ENCODE measurements around the gene MED10.

MED10 gene

DNA sequence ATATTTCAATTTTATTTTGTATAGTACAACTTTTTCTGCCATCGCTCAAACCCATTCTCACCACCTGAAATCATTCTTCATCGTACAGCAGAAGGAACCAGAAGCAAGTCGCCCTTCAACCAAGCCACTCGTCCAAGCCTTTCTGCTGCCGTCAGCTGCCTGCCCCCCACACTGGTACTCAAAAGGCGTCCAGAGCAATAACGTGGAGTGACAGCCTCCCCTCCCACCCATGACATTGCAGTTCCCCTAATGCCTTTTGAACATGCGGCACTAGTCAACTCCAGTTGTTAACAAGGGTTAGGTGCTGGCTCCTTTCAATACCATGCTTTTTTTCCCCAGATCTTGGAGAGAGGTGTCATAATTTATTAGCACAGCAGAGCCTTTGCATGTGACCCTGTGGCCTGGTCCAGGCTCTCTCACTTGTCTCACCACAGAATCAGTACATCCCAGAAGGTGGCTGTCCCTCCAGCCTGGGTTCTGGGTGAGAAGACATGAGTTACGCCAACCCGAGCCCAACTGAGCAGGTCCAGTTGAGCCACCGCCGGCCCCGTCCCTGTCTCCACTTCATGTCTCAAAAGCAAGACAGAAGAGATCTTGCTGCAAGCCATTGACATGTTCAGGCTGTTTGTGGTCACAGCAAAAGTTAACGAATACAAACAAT is 20.4 kb upstream of the MED10 start:
- no peak for DNase-seq

DNA sequence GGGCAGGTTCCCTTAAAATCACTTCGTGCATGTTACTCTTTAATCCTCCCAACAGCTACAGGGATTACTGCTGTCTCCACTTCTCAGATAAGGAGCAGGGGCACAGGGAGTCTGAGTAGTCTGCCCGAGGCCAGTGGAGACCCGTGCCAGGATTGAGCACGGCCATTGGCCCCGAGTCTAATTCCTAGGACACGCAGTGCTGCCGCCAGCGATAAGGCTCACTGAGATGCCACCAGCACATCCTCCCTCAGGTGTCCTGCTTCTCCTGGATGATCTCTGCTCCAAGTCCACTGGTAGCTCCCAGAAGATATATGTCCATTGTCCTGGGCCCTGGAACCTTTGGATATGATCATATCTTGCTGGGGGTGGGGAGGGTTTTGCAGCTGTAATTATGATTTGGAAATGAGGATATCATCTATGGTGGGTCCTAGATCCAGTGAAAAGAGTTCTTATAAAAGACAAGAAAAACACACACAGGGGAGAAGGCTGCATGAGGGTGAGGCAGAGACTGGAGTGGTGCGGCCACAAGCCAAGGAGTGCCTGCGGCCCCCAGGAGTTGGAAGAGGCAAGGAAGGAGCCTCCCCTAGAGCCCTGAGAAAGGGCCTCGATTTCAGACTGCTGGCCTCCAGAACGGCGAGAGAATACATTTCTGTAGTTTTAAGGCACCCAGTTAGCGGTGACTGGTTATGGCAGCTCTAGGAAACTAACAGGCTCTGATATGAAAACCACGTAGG is 19.4 kb upstream of the MED10 start:
- DNase-seq = no peak

DNA sequence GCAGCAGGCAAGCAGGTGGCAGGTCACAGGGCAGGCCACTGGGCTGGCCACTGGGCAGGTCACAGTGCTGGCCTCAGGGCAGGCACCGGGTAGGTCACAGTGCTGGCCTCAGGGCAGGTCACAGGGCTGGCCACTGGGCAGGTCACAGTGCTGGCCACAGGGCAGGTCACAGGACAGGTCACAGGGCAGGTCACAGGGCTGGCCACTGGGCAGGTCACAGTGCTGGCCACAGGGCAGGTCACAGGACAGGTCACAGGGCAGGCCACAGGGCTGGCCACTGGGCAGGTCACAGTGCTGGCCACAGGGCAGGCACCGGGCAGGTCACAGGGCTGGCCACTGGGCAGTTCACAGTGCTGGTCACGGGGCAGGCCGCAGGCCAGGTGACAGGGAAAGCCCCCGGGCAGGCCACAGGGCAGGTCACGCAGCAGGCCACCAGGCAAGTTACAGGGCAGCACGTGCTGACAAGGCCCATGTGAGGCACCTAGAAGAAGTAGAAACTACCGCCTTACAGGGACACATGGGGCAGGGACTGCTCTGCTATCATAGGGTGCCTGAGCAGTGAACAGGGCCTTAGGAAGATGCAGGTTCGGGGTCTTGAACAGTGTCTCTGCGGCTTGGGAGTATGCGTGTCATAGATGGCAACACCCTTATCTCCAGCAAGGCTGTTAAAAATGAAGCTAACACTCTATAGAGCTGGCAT is 18.6 kb upstream of the MED10 start:
- no peak for DNase-seq

DNA sequence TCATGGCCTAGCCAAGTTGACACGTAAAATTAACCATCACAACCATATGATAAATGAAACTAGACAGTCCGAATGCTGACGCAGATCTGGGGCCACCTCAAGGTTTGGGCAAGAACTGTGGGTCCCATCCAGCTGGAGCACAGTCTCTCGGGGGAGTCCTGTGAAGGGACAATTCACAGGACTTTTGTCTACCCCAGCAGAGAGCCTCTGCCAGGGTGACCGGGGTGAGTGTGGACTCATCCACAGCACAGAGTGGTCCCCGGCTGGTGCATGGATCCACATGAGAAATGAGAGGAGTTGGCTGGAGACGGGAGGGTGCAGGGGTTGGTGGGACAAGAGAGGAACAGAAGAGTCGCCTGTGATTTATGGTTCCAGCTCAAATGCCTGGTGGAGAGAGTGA is 17.7 kb upstream of the MED10 start:
- no peak for DNase-seq

DNA sequence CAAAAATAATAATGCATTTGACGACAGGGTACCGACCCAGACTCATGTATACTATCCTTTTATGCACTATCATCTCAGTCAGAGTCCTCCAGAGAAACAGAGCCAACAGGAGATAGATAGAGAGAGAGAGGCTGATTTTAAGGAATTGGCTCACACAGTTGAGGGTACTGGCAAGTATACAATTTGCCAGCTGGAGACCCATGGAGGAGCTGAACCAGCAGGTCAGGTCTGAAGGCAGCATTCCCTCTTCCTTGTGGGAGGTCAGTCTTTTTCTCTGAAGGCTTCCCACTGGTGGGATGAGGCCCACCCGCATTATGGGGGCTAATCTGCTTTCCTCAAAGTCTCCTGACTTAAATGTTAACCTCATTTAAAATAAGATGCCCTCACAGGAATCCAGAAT is 17.3 kb upstream of the MED10 start:
- no peak for DNase-seq

DNA sequence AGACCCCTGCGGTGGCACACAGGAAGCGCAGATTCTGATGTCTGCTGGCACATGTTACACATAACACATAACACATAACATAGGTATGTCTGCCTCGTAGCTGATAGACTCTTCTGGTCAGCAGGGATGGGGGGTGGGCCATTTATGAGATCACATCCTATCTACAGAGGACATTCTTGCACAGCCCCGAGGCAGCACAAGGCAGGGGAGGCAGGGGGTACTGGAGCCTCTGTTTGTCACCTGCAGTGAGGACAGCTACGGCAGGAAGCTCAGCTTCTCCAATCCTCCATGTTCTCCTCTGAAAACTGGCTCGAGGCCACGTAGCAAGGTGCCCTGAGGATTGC is 16.7 kb upstream of the MED10 start:
- no peak for DNase-seq

DNA sequence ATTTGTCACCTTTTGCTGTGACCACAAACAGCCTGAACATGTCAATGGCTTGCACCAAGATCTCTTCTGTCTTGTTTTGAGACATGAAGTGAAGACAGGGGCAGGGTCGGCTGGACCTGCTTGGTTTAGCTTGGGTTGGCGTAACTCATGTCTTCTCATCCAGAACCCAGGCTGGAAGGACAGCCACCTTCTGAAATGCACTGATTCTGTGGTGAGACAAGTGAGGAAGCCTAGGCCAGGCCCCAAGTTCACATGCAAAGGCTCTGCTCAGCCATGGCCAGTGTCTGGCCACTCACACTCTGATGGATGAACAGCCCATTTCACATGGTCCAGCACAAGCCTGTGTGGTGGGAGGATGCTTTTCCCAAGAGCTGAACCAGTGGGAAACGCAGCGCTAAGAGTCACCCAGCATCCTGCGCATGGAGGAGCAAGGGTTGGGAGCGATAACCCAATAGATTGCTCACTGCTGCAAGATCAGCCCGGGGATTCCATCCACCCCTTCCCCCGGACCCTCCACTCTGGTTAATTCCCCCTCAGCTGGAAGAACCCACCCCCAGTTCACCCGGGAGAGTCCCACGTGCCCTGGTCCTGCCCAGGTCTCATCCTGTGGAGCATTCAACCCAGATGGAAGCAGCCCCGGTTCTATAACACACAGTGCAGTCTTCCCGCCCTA is 16.2 kb upstream of the MED10 start:
- DNase-seq = no peak

DNA sequence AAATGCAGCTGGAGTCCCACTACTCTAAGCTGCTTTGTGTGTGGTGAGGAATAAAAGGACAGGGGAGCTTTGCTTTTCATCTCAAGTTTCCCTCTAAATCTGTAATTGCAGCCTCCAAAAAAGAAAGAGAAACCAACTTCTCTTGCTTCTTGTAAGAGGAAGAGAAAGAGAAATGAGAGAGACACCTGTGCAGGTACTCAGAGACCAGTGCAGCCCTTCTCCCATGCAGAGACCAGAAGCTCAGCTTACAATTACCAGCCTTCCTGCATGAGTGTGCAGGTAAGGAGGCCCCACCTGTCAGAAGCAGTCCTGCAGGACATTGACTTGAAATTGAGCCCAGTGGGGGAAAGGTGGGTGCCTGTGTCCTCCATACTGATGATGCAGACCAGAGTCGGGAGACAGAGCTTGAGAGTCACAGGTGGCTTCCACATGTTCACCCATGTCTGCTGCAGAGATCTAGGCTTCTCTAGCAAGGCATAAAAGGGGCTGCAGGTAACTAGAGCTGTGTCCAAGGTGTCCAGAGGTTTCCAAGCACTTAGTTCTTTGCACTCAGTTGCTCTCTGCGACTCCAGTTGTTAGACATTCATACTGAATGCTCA is 15.3 kb upstream of the MED10 start:
- no peak for DNase-seq

DNA sequence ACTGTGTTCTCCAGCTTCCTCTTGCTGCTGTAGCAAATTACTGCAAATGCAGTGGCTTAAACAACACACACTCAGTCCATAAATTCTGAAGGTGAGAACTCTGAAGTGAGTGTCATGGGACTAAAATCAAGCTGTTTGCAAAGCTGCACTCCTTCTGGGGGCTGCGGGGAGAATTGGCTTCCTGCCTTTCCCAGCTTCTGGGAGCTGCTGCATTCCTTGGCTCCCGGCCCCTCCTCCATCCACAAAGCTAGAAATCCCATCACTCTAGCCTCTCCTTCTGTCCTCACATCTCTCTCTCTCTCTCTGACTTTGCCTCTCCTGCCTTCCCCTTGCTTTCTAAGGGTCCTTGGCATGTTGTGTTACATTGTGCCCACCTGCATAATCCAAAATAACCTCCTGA is 14.2 kb upstream of the MED10 start:
- no peak for DNase-seq

DNA sequence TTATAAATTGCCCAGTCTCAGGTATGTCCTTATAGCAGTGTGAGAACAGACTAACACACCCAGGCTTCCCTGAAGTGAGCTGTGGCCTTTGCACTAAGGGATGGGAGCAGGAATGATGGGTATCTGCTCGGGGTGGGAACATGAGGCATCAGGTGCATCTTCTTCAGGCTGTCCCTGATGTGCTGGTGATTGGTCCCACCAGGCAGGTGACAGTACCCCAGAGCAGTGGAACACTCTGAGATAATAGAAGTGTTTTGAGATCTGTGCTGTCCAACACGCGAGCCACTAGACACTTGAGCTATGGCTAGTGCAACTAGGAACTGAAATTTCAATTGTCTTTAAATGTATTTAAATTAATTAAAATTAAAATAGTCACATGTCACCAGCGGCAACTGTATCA is 12.8 kb upstream of the MED10 start:
- no peak for DNase-seq

DNA sequence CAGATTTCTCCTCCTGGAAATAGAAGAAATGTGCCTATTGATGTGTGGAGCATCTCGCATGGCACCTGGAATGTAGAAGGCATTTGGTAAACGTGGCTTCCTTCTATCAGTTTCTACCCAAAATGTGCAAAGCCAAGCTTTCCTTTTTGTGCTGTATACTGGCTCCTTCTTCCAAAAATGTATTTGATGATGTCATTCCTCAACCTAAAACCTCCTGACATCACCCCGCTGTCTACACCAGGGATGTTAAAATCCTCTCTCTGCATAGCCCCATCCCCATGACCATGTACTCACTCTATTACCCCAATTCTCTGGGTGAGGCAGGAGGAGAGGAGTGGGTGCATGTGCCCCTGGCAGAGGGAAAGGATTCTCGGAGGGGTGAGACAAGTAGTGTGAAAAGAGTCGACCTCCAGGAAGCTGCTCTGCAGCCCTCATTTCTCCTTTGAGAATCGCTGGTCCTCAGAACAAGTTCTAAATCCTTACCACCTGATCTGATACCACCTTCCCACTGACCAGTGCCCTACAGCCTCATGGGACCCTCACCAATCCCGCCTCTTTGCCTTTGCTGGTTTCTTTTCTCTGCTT is 11.7 kb upstream of the MED10 start:
- no peak for DNase-seq

DNA sequence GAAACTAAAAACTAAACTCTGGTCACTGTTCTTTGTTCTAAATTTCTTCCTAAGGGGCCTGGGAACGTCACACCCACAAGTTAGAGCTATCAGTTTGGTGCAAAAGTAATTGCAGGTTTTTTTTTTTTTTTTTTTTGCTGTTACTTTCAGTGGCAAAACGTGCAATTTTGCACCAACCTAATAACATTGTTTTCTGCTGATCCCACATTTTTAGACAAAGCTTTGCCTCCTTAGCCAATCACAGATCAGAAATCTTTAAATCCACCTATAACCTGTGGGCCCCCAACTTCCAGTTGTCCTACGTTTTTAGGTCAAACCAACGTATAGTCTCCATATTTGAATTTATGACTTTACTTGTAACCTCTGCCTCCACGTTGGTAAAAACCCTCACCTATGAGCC is 11.1 kb upstream of the MED10 start:
- no peak for DNase-seq

DNA sequence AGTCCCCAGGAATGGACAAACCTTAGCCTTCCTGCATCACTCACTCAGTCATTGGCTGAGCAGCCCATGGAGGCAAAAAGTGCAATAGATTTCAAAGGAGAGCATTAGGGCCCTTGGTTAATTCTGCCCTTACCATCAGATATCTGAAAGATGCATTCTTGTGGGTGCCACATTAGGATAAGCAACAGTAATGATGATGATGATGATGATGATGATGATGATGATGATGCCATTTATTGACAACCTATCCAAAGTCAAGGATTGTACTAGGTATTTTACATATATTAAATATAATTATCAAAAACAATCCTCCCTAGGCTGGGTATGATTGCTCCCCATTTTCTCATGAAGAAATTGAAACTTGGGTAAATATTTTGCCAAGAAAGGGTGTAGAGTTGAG is 9.6 kb upstream of the MED10 start:
- DNase-seq = no peak

DNA sequence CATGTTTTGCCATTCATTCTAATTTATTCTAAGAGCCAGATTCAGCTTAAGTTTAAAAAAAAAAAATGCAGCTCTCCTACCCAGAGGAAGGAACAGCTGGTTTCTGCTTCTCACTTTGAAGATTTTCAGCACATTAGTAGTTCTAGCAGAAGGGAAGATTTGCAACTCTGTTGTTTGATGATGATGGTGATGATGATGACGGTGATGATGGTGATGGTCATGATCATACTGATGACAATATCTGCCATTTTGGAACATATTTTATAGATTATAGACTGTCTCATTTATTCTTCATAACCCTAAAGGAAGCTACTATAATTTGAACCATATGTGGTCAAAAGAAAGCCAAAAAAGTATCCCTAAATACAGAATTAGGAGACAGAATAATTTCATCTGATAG is 7.9 kb upstream of the MED10 start:
- no peak for DNase-seq

DNA sequence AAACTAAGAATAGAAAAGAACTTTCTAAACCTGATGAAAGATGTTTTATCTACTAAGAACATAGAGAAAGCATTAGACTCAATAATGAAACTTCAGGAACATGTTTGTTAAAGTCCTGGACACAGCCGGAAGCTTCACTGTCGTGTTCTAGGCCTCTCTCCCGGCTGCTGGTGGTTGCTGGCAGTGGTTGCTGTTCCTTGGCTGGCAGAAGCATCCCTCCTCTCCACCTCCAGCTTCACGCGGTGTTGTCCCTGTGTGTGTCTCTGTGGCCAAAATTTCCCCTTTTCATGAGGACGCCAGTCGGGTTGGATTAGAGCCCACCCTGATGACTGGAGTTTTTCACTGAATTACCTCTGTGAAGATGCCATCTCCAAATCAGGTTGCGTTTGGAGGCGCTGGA is 6.5 kb upstream of the MED10 start:
- no peak for DNase-seq

DNA sequence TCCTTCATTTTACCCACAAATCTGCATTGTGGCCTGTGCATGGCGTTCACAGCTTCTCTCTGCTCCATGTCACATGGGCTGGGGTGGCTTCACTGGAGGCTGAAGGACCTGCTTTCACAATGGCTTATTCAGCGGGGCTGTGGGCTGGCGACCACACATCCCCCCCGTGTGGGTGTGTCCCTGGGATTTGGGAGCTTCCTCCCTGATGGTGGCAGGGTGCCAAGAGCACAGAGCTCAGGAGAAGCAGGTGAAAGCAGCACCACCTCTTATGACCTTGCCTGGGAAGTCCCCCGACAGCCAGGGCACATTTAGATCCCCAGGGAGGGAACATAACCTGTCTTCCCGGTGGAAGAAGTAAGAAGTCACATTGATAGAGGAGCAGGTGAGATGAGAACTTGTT is 5.0 kb upstream of the MED10 start:
- no peak for DNase-seq

DNA sequence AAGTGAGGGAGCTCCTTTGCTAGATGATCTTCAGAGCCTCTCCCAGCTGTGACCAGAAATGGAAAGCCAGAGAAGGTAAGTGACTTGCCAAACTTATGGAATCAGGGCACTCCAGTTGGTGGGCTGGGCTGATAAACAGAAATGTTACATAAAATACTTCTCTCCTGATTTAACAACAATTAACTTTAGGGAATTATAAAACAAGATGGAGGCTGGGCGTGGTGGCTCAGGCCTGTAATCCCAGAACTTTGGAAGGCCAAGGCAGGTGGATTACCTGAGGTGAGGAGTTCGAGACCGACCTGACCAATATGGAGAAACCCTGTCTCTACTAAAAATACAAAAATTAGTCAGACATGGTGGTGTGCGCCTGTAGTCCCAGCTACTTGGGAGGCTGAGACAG is 899 bp upstream of the MED10 start:
- no peak for DNase-seq

DNA sequence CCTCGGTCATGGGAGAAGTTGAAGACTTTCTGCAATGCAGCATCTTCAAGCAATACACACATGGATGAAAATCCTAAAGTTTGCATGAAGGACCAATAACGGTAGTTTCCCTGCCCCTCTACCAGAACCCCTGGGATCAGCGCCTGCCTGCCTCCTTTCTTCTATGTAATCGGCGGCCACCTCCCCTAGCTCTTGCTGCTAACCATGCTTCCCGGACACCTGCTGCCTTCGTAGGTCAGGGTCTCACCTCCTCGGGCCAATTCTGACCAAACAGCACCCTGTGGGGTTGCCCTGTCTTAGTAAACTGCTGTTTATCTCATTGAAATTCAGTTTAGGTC is 388 bp upstream of the MED10 start:
- DNase-seq = no peak

DNA sequence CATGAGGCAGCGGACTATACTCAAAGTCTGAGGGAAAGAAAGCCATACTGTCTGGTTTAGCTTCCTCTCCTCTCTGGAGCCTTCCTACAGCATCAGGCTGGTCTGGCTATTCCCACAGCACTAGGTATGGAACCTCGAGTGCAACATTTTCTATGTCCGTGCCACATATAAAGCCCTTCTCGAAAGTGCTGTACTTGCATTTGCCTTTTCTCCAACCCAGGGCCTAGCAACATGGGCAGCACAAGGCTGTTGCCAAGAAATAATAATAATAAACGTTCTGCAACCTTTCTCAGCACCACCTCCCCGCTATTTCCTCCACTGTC is 804 bp downstream of the MED10 start:
- no peak for DNase-seq

DNA sequence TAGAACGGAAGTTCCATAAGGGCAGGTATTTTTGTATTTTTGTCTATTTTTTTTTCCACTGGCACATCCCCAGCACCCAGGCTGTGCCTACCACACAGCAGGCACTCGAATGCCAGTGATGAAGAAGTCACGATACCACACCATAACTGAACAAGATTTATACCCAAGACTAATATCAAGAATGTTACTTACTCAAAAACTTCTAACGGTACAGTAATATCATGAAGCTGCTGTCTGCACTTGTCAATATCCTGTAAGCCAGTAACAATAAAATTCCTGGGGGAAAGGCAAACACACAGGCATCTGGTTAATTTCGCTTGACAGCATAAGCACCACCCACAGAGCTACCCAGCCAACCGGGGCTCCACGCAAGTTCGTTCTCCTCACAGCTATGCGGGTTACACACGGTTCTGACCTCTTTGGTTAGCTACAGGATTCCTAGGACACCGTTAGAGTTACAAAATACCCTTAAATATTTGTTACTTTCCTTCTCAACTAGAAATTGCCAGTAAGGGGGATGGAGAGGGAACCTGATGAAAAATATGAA is 1.3 kb downstream of the MED10 start:
- no peak for DNase-seq

DNA sequence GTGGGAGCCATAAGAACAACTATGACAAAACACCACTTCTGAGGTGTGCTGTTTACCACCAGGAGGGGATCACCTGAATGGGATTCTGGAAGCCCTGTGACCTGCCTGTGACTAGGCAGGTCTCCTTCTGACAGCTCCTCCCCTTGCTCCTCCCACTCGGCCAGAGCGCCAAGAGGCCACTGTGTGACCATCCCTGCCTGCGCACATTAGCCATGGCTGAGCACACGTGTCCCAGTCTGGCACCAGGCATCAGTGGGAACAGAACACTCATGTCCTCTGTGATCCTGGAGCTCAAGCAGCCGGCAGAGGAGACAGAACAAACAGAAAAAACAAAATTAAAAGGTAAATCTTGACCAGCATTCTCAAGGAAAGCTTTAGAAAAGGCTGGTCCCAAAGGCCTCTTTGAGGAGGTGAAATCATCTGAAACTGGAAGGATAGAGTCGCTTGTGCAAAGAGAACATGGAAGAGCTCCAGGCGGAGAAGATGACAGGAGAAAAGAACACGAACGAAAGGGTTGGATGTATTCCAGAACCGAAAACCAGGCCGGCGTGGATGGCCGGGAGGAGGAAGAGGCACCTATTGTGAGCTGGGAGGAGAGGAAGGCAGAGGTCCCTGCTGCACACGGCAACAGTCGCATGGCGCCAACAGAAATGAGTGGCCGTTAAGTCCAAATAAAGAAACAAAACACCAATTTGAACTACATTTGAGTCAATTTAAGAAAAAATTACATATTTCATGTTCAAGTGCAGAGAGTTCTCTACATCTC is 5.1 kb downstream of the MED10 start:
- no peak for DNase-seq

Data from fibroblast of skin of scalp (primary cell).